Loucy (cell line): ENCODE data around the gene LRRC53.

Experiments used
- H2AFZ ChIP-seq: fragments of 200-600 bp; sonication (generic); 2 replicates; pipeline ENCODE4 v1.6.0; 2016; ENCODE audit warnings: antibody characterized with exemption, mild to moderate bottlenecking, low read length, moderate library complexity
- H3F3A ChIP-seq: fragments of 200-600 bp; 2 replicates; pipeline ENCODE4 v1.6.0; 2016; ENCODE audit warnings: antibody characterized with exemption, low read depth, mild to moderate bottlenecking
- H3K27me3 ChIP-seq: fragments of 200-600 bp; sonication (generic); 2 replicates; pipeline ENCODE4 v1.6.1; 2014; ENCODE audit warnings: low read length, mild to moderate bottlenecking; ENCODE audit not compliant: insufficient read depth, poor library complexity, severe bottlenecking
- H3K36me3 ChIP-seq: fragments of 200-600 bp; sonication (generic); 2 replicates; pipeline ENCODE4 v1.6.1; 2016; ENCODE audit warnings: low read length; ENCODE audit not compliant: insufficient read depth
- H3K4me1 ChIP-seq: fragments of 200-600 bp; sonication (generic); 2 replicates; pipeline ENCODE4 v1.5.1; 2014; ENCODE audit warnings: low read length, mild to moderate bottlenecking; ENCODE audit not compliant: insufficient read depth, poor library complexity, severe bottlenecking
- H3K4me2 ChIP-seq: fragments of 200-600 bp; sonication (generic); 2 replicates; pipeline ENCODE4 v1.6.0; 2014; ENCODE audit warnings: antibody characterized with exemption, low read length, low read depth, mild to moderate bottlenecking; ENCODE audit not compliant: poor library complexity, severe bottlenecking
- H3K4me3 ChIP-seq: fragments of 200-600 bp; sonication (generic); 2 replicates; pipeline ENCODE4 v1.5.1; 2014; ENCODE audit warnings: low read length, mild to moderate bottlenecking, mixed read lengths; ENCODE audit not compliant: poor library complexity, severe bottlenecking
- H3K79me2 ChIP-seq: fragments of 200-600 bp; sonication (generic); 2 replicates; pipeline ENCODE4 v1.6.1; 2014; ENCODE audit warnings: low read length; ENCODE audit not compliant: insufficient read depth
- H3K9ac ChIP-seq: fragments of 200-600 bp; sonication (generic); 2 replicates; pipeline ENCODE4 v1.6.0; 2014; ENCODE audit warnings: mild to moderate bottlenecking, low read depth, low read length, moderate library complexity; ENCODE audit not compliant: poor library complexity, severe bottlenecking
- H3K9me2 ChIP-seq: fragments of 200-600 bp; sonication (generic); replicated peaks from 2 replicates; pipeline ENCODE4 v1.6.1; 2016; ENCODE audit warnings: low read depth, low read length, mixed read lengths
- H3K9me3 ChIP-seq: fragments of 200-600 bp; sonication (generic); 2 replicates; pipeline ENCODE4 v1.6.1; 2014; ENCODE audit warnings: mild to moderate bottlenecking, antibody characterized with exemption, low read length, low read depth; ENCODE audit not compliant: insufficient read depth
- H4K20me1 ChIP-seq: fragments of 200-600 bp; sonication (generic); 2 replicates; pipeline ENCODE4 v1.6.0; 2014; ENCODE audit warnings: antibody characterized with exemption, low read length, mild to moderate bottlenecking; ENCODE audit not compliant: insufficient read depth, poor library complexity, severe bottlenecking
- EZH2phosphoT487 ChIP-seq: fragments of 200-600 bp; IDR thresholded peaks from 2 replicates; pipeline ENCODE4 v1.6.1; 2018; ENCODE audit warnings: antibody characterized with exemption, mild to moderate bottlenecking, moderate library complexity, borderline replicate concordance
- TF ChIP-seq, protein P1 (sequence below): fragments of 200-600 bp; sonication (generic); conservative IDR thresholded peaks from 2 replicates; pipeline ENCODE4 v1.5.1; 2014; ENCODE audit warnings: mild to moderate bottlenecking, antibody characterized with exemption, low read length

LRRC53 gene

DNA sequence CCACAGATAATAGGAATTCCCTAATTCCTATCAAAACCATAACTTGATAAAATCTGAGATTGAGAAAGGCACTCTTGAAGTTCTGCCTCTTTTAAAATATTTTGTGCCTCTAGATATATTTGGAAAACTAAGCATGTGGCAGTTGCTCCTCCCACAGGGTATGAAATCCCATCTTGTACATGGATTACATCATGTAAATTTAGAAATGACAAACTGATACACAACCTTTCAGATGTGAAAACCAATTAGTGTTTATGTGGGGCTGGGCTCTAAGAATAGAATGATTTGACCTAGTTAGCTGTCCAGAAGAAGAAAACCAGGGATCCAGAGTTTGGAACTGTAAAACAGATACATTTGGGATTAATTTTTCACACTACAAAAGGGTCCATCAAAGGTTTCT, 15.7 kb downstream of the LRRC53 start:
- Histone ChIP-seq H3K36me3 (no peaks in the 10 kb centered on the region), H4K20me1 (no peaks in the 10 kb centered on the region), H3K9ac (no peak overlapping the region), H3K27me3 (no peaks in the 10 kb centered on the region), H3F3A (no peaks in the 10 kb centered on the region), H3K9me3 (no peaks in the 10 kb centered on the region), H3K4me2 (no peak overlapping the region), H3K4me3 (no peak overlapping the region), H3K9me2 (no peaks in the 10 kb centered on the region), H2AFZ (no peak overlapping the region), H3K4me1 (no peaks in the 10 kb centered on the region), H3K79me2 (no peaks in the 10 kb centered on the region)
- TF ChIP-seq EZH2phosphoT487, result no peak
- TF ChIP-seq, protein P1, sequence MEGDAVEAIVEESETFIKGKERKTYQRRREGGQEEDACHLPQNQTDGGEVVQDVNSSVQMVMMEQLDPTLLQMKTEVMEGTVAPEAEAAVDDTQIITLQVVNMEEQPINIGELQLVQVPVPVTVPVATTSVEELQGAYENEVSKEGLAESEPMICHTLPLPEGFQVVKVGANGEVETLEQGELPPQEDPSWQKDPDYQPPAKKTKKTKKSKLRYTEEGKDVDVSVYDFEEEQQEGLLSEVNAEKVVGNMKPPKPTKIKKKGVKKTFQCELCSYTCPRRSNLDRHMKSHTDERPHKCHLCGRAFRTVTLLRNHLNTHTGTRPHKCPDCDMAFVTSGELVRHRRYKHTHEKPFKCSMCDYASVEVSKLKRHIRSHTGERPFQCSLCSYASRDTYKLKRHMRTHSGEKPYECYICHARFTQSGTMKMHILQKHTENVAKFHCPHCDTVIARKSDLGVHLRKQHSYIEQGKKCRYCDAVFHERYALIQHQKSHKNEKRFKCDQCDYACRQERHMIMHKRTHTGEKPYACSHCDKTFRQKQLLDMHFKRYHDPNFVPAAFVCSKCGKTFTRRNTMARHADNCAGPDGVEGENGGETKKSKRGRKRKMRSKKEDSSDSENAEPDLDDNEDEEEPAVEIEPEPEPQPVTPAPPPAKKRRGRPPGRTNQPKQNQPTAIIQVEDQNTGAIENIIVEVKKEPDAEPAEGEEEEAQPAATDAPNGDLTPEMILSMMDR, result no peak

DNA sequence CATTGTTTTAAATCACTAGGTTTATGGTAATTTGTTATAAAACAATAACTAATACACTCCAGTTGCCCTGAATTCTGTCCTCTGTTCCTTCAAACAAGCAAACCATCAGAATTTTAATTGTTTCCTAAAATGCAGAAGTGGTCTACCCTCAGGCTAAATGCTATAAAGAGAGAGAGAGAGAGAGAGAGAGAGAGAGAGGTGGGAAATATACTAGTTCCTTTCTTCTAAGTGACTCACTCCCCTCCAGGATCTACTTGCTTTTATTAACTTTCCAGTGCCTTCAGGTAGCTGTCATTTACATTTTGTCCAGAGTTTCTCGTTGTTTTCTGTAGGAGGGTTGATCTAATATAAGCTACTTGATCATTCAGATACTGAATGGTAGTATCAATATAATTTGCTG, 26.4 kb downstream of the LRRC53 start:
- Histone ChIP-seq H3K4me3 (no peak overlapping the region), H3K9me2 (no peaks in the 10 kb centered on the region), H3F3A (no peaks in the 10 kb centered on the region), H3K79me2 (no peaks in the 10 kb centered on the region), H3K36me3 (no peaks in the 10 kb centered on the region), H3K4me1 (no peaks in the 10 kb centered on the region), H4K20me1 (no peaks in the 10 kb centered on the region), H3K9ac (no peak overlapping the region), H3K9me3 (no peaks in the 10 kb centered on the region), H2AFZ (no peak overlapping the region), H3K27me3 (no peaks in the 10 kb centered on the region), H3K4me2 (no peak overlapping the region)
- TF ChIP-seq, protein P1, result no peak
- no peak for TF ChIP-seq EZH2phosphoT487

DNA sequence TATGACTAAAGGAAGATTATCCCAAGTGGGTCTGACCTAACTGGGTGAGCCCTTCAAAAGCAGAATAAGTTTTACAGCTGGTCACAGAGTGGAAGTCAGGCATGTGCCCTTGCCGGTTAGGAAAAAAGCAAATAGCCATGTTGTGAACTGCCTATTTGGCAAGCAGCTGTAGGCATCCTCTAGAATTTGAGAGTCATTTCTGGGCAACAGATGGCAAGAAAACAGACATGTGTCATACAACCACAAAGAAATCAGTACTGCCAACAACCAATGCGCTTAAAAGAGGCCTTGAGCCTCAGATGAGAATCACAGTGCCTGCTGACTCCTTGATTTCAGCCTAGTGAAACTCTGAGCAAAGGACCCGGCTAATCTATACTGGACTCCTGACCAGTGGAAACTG, 26.8 kb downstream of the LRRC53 start:
- no peaks in the 10 kb centered on the region for H3K36me3 ChIP-seq
- H4K20me1 ChIP-seq, result no peaks in the 10 kb centered on the region
- H2AFZ ChIP-seq, result no peak overlapping the region
- no peaks in the 10 kb centered on the region for H3K79me2 ChIP-seq
- H3K27me3 ChIP-seq, result no peaks in the 10 kb centered on the region
- no peak overlapping the region for H3K9ac ChIP-seq
- no peaks in the 10 kb centered on the region for H3F3A ChIP-seq
- no peaks in the 10 kb centered on the region for H3K9me2 ChIP-seq
- H3K9me3 ChIP-seq, result no peaks in the 10 kb centered on the region
- TF ChIP-seq, protein P1, result no peak
- no peak for TF ChIP-seq EZH2phosphoT487
- H3K4me3 ChIP-seq, result no peak overlapping the region
- H3K4me1 ChIP-seq, result no peaks in the 10 kb centered on the region
- H3K4me2 ChIP-seq, result no peak overlapping the region
